SK-N-SH treated with all-trans-retinoic acid at 6 μM for 48 hours (cell line): ENCODE measurements around the gene MCEE.
A peak's percentile ranks its signal among the peaks of the same experiment; 100 is the strongest.
"Not testable (repeated sequence)": the region's sequence is repeated elsewhere in the genome, so short reads cannot be mapped to it uniquely, and the experiment has no call there.

Experiments used
- ATAC-seq: fragments of 200-7000 bp; cut with Tn5 transposase; 3 replicates; pipeline ENCODE4 v1.9.1; 2020; ENCODE audit warnings: mild to moderate bottlenecking, moderate library complexity
- ARNTL ChIP-seq: fragments of 450-650 bp; formaldehyde crosslinking; IDR thresholded peaks from 2 replicates; pipeline ENCODE4 v1.5.0; 2020; ENCODE audit warnings: low read depth, mild to moderate bottlenecking, moderate library complexity, borderline replicate concordance
- CREB5 ChIP-seq: fragments of 250-450 bp; sonication (Bioruptor Pico); IDR thresholded peaks from 2 replicates; pipeline ENCODE4 v1.5.1; 2020; ENCODE audit warnings: low read depth, mild to moderate bottlenecking, moderate library complexity
- CSDC2 ChIP-seq: fragments of 250-450 bp; sonication (Bioruptor Pico); IDR thresholded peaks from 2 replicates; pipeline ENCODE4 v1.5.0; 2020; ENCODE audit warnings: mild to moderate bottlenecking, moderate library complexity
- CSRNP3 ChIP-seq: fragments of 250-450 bp; sonication (Bioruptor Pico); IDR thresholded peaks from 2 replicates; pipeline ENCODE4 v1.5.1; 2021; ENCODE audit warnings: mild to moderate bottlenecking, moderate library complexity
- ESRRG ChIP-seq: fragments of 250-450 bp; sonication (Bioruptor Pico); IDR thresholded peaks from 2 replicates; pipeline ENCODE4 v1.6.1; 2021; ENCODE audit warnings: mild to moderate bottlenecking
- GLIS3 ChIP-seq: fragments of 250-450 bp; sonication (Bioruptor Pico); IDR thresholded peaks from 2 replicates; pipeline ENCODE4 v1.5.0; 2020; ENCODE audit warnings: mild to moderate bottlenecking, moderate library complexity
- ISL1 ChIP-seq: fragments of 250-450 bp; sonication (Bioruptor Pico); IDR thresholded peaks from 2 replicates; pipeline ENCODE4 v2.1.2; 2022; ENCODE audit warnings: mild to moderate bottlenecking, moderate library complexity
- OSR1 ChIP-seq: fragments of 250-450 bp; sonication (Bioruptor Pico); IDR thresholded peaks from 2 replicates; pipeline ENCODE4 v1.8.0; 2022; ENCODE audit warnings: moderate library complexity, mild to moderate bottlenecking, inconsistent platforms
- PPARA ChIP-seq: fragments of 250-450 bp; sonication (Bioruptor Pico); IDR thresholded peaks from 2 replicates; pipeline ENCODE4 v1.5.0; 2020; ENCODE audit warnings: mild to moderate bottlenecking, borderline replicate concordance
- RARB ChIP-seq: fragments of 250-450 bp; sonication (Bioruptor Pico); IDR thresholded peaks from 2 replicates; pipeline ENCODE4 v1.8.0; 2021; ENCODE audit warnings: mild to moderate bottlenecking, moderate library complexity
- SNAI2 ChIP-seq: fragments of 250-450 bp; sonication (Bioruptor Pico); IDR thresholded peaks from 2 replicates; pipeline ENCODE4 v1.5.0; 2020; ENCODE audit warnings: mild to moderate bottlenecking, moderate library complexity
- TCF4 ChIP-seq: fragments of 250-450 bp; sonication (Bioruptor Pico); IDR thresholded peaks from 2 replicates; pipeline ENCODE4 v1.8.0; 2021; ENCODE audit warnings: mild to moderate bottlenecking, moderate library complexity, borderline replicate concordance
- ZC3H10 ChIP-seq: fragments of 250-450 bp; sonication (Bioruptor Pico); IDR thresholded peaks from 2 replicates; pipeline ENCODE4 v1.5.1; 2021; ENCODE audit warnings: mild to moderate bottlenecking, moderate library complexity
- ZFP3 ChIP-seq: fragments of 250-450 bp; sonication (Bioruptor Pico); IDR thresholded peaks from 2 replicates; pipeline ENCODE4 v1.5.0; 2020; ENCODE audit warnings: mild to moderate bottlenecking, moderate library complexity
- ZNF565 ChIP-seq: fragments of 450-650 bp; formaldehyde crosslinking; conservative IDR thresholded peaks from 2 replicates; pipeline ENCODE4 v1.5.0; 2020; ENCODE audit warnings: low read depth, mild to moderate bottlenecking, moderate library complexity
- ZNF70 ChIP-seq: fragments of 450-650 bp; formaldehyde crosslinking; IDR thresholded peaks from 2 replicates; pipeline ENCODE4 v1.5.0; 2020; ENCODE audit warnings: mild to moderate bottlenecking, moderate library complexity
- ZNF8 ChIP-seq: fragments of 450-650 bp; formaldehyde crosslinking; IDR thresholded peaks from 2 replicates; pipeline ENCODE4 v1.5.0; 2020; ENCODE audit warnings: mild to moderate bottlenecking, moderate library complexity
- TF ChIP-seq, protein P1 (sequence below): fragments of 250-450 bp; sonication (Bioruptor Pico); IDR thresholded peaks from 2 replicates; pipeline ENCODE4 v1.8.0; 2021; ENCODE audit warnings: low read depth, mild to moderate bottlenecking, moderate library complexity, borderline replicate concordance

MCEE gene

DNA sequence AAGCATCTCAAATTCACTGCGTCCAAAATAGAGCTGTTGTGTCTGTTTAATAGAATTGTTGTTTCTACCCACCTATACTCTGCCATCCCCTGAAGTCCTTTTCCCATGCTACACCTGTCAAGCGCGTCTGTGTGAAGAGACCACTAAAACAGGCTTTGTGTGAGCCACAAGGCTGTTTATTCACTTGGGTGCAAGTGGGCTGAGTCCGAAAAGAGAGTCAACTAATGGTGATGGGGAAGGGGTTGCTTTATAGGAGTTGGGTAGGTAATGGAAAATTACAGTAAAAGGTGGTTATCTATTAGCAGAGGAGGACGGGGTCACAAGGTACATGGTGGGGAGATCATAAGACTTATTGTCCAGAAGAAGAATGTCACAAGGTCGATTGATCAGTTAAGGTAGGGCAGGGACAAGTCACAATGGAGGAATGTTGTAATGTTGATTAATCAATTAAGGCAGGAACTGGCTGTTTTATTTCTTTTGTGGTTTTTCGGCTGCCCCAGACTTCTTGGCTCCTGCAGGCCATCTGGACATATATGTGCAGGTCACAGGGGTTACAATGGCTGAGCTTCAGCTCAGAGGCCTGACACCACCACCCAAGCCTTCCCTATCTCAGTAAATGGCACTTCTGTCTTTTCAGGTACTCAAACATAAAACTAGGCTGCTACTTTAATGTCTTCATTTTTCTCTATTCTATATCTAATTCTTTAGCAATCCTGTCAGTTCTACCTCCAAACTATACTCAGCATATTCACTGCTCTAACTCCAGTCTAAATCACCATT lies 1.5 kb upstream of the MCEE start:
- TF ChIP-seq ZFP3: 0 out of 2 replicates have a peak, but pooled peaks have one; percentile 28
- ATAC-seq: not testable (repeated sequence)

- ATAC-seq: peak; percentile 21
- TF ChIP-seq PPARA (CRISPR knock-in tag) (no peak), SNAI2 (CRISPR knock-in tag) (no peak), CREB5 (CRISPR knock-in tag) (no peak), ZC3H10 (CRISPR knock-in tag) (no peak), CSRNP3 (no peak), ZNF565 (no peak), ZFP3 (no peak), CSDC2 (CRISPR knock-in tag) (no peak), ZNF70 (CRISPR knock-in tag) (no peak), RARB (CRISPR knock-in tag) (no peak)
- TF ChIP-seq, protein P1, sequence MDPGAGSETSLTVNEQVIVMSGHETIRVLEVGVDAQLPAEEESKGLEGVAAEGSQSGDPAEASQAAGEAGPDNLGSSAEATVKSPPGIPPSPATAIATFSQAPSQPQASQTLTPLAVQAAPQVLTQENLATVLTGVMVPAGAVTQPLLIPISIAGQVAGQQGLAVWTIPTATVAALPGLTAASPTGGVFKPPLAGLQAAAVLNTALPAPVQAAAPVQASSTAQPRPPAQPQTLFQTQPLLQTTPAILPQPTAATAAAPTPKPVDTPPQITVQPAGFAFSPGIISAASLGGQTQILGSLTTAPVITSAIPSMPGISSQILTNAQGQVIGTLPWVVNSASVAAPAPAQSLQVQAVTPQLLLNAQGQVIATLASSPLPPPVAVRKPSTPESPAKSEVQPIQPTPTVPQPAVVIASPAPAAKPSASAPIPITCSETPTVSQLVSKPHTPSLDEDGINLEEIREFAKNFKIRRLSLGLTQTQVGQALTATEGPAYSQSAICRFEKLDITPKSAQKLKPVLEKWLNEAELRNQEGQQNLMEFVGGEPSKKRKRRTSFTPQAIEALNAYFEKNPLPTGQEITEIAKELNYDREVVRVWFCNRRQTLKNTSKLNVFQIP (CRISPR knock-in tag): no peak
Observed at GRCh38 chr2:71130905-71131244, 846 bp upstream of the MCEE start.

- TF ChIP-seq ARNTL (CRISPR knock-in tag) (no peak), GLIS3 (CRISPR knock-in tag) (0 out of 2 replicates have a peak, but pooled peaks have one; percentile 23), ZC3H10 (CRISPR knock-in tag) (no peak), ZNF8 (CRISPR knock-in tag) (no peak)
- ATAC-seq: peak; percentile 77
Observed at GRCh38 chr2:71129902-71130151, 202 bp downstream of the MCEE start.

DNA sequence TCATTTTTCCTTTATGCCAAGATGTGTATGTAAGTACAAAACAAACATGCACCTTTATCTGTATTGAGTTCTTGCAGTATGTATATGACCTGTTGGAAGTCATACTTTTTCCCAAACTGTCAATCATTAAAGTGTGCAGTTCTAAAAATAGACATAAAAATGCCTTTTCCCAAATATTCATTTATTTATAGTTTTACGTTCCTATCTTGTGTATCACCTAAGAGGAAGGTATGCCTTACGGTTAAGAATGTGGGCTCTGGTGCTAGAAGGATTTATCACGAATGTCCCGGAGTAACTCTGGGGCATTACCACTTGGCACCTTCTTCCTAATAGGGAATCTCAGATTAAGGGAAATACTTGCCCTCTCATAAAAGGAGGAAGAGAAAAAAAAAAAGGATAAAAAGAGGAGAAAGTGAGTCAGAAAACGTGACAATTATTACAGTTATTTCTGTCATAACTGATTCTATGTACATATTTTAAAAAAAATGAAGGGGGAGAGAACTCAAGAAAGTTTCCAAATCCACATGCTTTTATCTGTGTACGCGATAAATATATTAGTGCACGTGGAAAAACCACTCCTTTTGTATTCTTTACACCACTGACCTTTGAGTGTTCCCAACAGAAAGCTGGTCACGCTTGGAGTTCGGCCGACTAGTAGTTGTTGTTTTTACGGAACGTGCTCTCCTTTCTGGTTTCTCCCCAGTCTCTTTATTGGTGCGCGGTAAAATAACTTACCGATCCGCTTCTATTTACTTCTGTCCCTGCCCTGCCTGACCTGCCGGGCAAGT lies 721 bp downstream of the MCEE start:
- TF ChIP-seq TCF4 (CRISPR knock-in tag) (no peak), CSDC2 (CRISPR knock-in tag) (no peak), OSR1 (CRISPR knock-in tag) (no peak), CREB5 (CRISPR knock-in tag) (no peak), GLIS3 (CRISPR knock-in tag) (no peak), ESRRG (CRISPR knock-in tag) (no peak), ZC3H10 (CRISPR knock-in tag) (no peak), SNAI2 (CRISPR knock-in tag) (no peak), ISL1 (CRISPR knock-in tag) (no peak), ZFP3 (no peak), PPARA (CRISPR knock-in tag) (no peak), CSRNP3 (no peak), RARB (CRISPR knock-in tag) (no peak), ZNF70 (CRISPR knock-in tag) (no peak)
- TF ChIP-seq, protein P1 (CRISPR knock-in tag): no peak
- no peak; the same call in 1 of the 3 replicates for ATAC-seq
